K562 (cell line): Measurements from ENCODE around the gene CHRNB1. TPM values are rescaled to one million over a fixed set of nuclear protein-coding genes. Genes with fewer than 3 reads are reported as not detected.

Source experiments
- BCL6 ChIP-seq: fragments of 250-450 bp; sonication (Bioruptor Pico); IDR thresholded peaks from 2 replicates; pipeline ENCODE4 v1.4.0; 2020
- CBFB ChIP-seq: sonication (generic); formaldehyde crosslinking; IDR thresholded peaks from 2 replicates; pipeline ENCODE4 v1.4.0; 2020; ENCODE audit warnings: mild to moderate bottlenecking, missing genetic modification reagents
- E2F3 ChIP-seq: fragments of 250-450 bp; sonication (Bioruptor Pico); IDR thresholded peaks from 2 replicates; pipeline ENCODE4 v1.4.0; 2020; ENCODE audit warnings: mild to moderate bottlenecking
- HCFC1 ChIP-seq: IDR thresholded peaks from 2 replicates; pipeline ENCODE4 v1.6.1; 2012; ENCODE audit warnings: low read depth, low read length, improper control_type of control experiment
- KAT8 ChIP-seq: fragments of 450-650 bp; IDR thresholded peaks from 2 replicates; pipeline ENCODE4 v1.6.1; 2016; ENCODE audit warnings: low read depth, mild to moderate bottlenecking
- NFATC3 ChIP-seq: fragments of 450-650 bp; IDR thresholded peaks from 2 replicates; pipeline ENCODE4 v1.6.1; 2017; ENCODE audit warnings: mild to moderate bottlenecking
- NR2C1 ChIP-seq, 2 experiments: fragments of 450-650 bp; IDR thresholded peaks; 2 replicates each; pipeline ENCODE4 v1.6.1; 2017; ENCODE audit warnings: mild to moderate bottlenecking in 2 of 2, antibody characterized with exemption in 1 of 2, inconsistent platforms in 1 of 2, missing compliant biosample characterization in 1 of 2, missing genetic modification characterization in 1 of 2
- OTX1 ChIP-seq: fragments of 450-650 bp; formaldehyde crosslinking; IDR thresholded peaks from 2 replicates; pipeline ENCODE4 v1.4.0; 2022; ENCODE audit warnings: mild to moderate bottlenecking
- POLR2A ChIP-seq: fragments of 450-650 bp; conservative IDR thresholded peaks from 2 replicates; pipeline ENCODE4 v1.6.1; 2016
- PYGO2 ChIP-seq: fragments of 450-650 bp; IDR thresholded peaks from 2 replicates; pipeline ENCODE4 v1.6.1; 2016; ENCODE audit warnings: mild to moderate bottlenecking, missing genetic modification characterization, moderate library complexity, missing compliant biosample characterization
- RB1 ChIP-seq: fragments of 450-650 bp; IDR thresholded peaks from 2 replicates; pipeline ENCODE4 v1.6.1; 2017; ENCODE audit warnings: low read depth, mild to moderate bottlenecking
- SETDB1 ChIP-seq: IDR thresholded peaks from one replicate; pipeline ENCODE4 v1.6.1; 2012; ENCODE audit warnings: low read length, control low read depth, inconsistent platforms
- TBP ChIP-seq: optimal IDR thresholded peaks from 2 replicates; pipeline ENCODE3; 2011; ENCODE audit warnings: low read depth, low read length, improper control_type of control experiment
- TCF3 ChIP-seq: sonication (generic); formaldehyde crosslinking; IDR thresholded peaks from 2 replicates; pipeline ENCODE4 v1.4.0; 2020; ENCODE audit warnings: mild to moderate bottlenecking, missing genetic modification reagents
- WHSC1 ChIP-seq: IDR thresholded peaks from one replicate; pipeline ENCODE4 v1.6.1; 2012; ENCODE audit warnings: low read length, control low read depth, inconsistent platforms
- ZBTB8A ChIP-seq: fragments of 450-650 bp; IDR thresholded peaks from 2 replicates; pipeline ENCODE4 v1.6.1; 2018; ENCODE audit warnings: mild to moderate bottlenecking, moderate library complexity; ENCODE audit not compliant: partially characterized antibody
- ZFP30 ChIP-seq: fragments of 250-450 bp; sonication (Bioruptor Pico); IDR thresholded peaks from 2 replicates; pipeline ENCODE4 v1.8.0; 2022; ENCODE audit warnings: moderate library complexity, mild to moderate bottlenecking, inconsistent platforms, borderline replicate concordance
- ZNF124 ChIP-seq: sonication (generic); formaldehyde crosslinking; IDR thresholded peaks from 2 replicates; pipeline ENCODE4 v1.8.1; 2022; ENCODE audit warnings: missing genetic modification reagents
- ZNF263 ChIP-seq: sonication (generic); formaldehyde crosslinking; IDR thresholded peaks from 2 replicates; pipeline ENCODE4 v1.8.0; 2022; ENCODE audit warnings: mild to moderate bottlenecking, missing genetic modification reagents, borderline replicate concordance
- polyA plus RNA-seq, 8 experiments: library from polyadenylated mRNA; depleted of rRNA in 4 of 8; stranded (reverse) in 5 of 8; unstranded in 3 of 8; fragments of >200 nt; fragmentation: Nextera tagmentation in 2 of 8; fragmentation: Illumina TruSeq in 1 of 8; extraction: Ambion mirVana in 2 of 8; extraction: Trizol in 1 of 8; gene quantifications; 2 replicates each; pipeline versions ENCODE4 v1.2.1 to v1.2.3, GENCODE V29; 2011 to 2014; ENCODE audit warnings: inconsistent platforms in 1 of 8, missing spikeins in 1 of 8
- total RNA-seq, 7 experiments: library from RNA; depleted of rRNA in 6 of 7; stranded (reverse); fragments of >200 nt in 6 of 7; fragmentation: Illumina TruSeq in 2 of 7; extraction: Trizol in 2 of 7; gene quantifications; 2 replicates each; pipeline versions ENCODE4 v1.2.1 to v1.2.3, GENCODE V29; 2011 to 2021; ENCODE audit warnings: low replicate concordance in 1 of 7
- TF ChIP-seq, protein P1 (sequence below): sonication (generic); IDR thresholded peaks from 2 replicates; pipeline ENCODE4 v1.6.1; 2016
- TF ChIP-seq, protein P2 (sequence below): sonication (generic); formaldehyde crosslinking; IDR thresholded peaks from 2 replicates; pipeline ENCODE4 v1.8.0; 2022; ENCODE audit warnings: missing genetic modification reagents, mild to moderate bottlenecking, borderline replicate concordance
- TF ChIP-seq, protein P3 (sequence below): fragments of 200-800 bp; sonication (Bioruptor generic); IDR thresholded peaks from 2 replicates; pipeline ENCODE4 v1.6.1; 2017; ENCODE audit warnings: missing genetic modification characterization, missing compliant biosample characterization
- TF ChIP-seq, protein P4 (sequence below): sonication (generic); formaldehyde crosslinking; IDR thresholded peaks from 2 replicates; pipeline ENCODE4 v1.4.0; 2020; ENCODE audit warnings: mild to moderate bottlenecking, missing genetic modification reagents

CHRNB1 gene
- total and polyA plus RNA-seq, 9 of the 15 experiments (the other 6 are each of a cell fraction or from before 2014, with no cell fraction given) = 4.7 to 12.3 (median 6.8) TPM

DNA sequence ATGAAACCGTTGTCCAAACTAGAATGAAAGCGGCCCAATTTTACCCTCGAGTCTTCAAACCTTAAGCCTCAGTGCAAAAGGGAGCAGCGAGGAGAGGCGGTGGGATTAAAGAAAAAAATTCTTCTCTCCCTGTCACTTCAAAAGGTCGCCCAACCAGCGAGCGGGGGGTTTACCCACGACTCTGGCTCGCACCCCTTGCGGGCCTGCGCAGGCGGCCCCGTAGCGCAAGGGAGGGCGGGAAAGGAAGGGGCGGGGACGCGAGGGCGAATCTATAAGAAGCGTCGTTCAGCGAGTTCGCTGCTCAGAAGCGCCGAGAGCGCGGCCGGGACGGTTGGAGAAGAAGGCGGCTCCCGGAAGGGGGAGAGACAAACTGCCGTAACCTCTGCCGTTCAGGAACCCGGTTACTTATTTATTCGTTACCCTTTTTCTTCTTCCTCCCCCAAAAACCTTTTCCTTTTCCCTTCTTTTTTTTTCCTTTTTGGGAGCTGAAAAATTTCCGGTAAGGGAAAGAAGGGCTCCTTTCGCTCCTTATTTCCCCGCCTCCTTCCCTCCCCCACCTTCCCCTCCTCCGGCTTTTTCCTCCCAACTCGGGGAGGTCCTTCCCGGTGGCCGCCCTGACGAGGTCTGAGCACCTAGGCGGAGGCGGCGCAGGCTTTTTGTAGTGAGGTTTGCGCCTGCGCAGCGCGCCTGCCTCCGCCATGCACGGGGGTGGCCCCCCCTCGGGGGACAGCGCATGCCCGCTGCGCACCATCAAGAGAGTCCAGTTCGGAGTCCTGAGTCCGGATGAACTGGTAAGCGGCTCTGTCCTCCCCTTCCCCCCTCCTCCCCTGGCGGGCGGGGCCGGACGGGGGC is 39.4 kb downstream of the CHRNB1 start, which contains the start of gene POLR2A (continued):
- TF ChIP-seq NFATC3 = no peak
- TF ChIP-seq RB1 = peak; percentile 46; the same call in 1 of the 2 replicates
- no peak for TF ChIP-seq ZBTB8A
- TF ChIP-seq KAT8 = no peak
- peak; percentile 93 for TF ChIP-seq OTX1 (CRISPR knock-in tag)
- TF ChIP-seq ZFP30 (CRISPR knock-in tag) = no peak; the same call in 1 of the 2 replicates
- peak; percentile 40; the same call in 1 of the 2 replicates for TF ChIP-seq HCFC1
- peak; percentile 94 for TF ChIP-seq ZNF263 (CRISPR knock-in tag)
- TF ChIP-seq SETDB1 = no peak
- TF ChIP-seq TCF3 = 0 out of 2 replicates have a peak, but pooled peaks have one; percentile 15
- peak; percentile 69 for TF ChIP-seq E2F3 (CRISPR knock-in tag)
- no peak for TF ChIP-seq ZNF124 (CRISPR knock-in tag)
- TF ChIP-seq, protein P1, sequence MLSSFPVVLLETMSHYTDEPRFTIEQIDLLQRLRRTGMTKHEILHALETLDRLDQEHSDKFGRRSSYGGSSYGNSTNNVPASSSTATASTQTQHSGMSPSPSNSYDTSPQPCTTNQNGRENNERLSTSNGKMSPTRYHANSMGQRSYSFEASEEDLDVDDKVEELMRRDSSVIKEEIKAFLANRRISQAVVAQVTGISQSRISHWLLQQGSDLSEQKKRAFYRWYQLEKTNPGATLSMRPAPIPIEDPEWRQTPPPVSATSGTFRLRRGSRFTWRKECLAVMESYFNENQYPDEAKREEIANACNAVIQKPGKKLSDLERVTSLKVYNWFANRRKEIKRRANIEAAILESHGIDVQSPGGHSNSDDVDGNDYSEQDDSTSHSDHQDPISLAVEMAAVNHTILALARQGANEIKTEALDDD = no peak; the same call in 1 of the 2 replicates
- TF ChIP-seq, protein P2, sequence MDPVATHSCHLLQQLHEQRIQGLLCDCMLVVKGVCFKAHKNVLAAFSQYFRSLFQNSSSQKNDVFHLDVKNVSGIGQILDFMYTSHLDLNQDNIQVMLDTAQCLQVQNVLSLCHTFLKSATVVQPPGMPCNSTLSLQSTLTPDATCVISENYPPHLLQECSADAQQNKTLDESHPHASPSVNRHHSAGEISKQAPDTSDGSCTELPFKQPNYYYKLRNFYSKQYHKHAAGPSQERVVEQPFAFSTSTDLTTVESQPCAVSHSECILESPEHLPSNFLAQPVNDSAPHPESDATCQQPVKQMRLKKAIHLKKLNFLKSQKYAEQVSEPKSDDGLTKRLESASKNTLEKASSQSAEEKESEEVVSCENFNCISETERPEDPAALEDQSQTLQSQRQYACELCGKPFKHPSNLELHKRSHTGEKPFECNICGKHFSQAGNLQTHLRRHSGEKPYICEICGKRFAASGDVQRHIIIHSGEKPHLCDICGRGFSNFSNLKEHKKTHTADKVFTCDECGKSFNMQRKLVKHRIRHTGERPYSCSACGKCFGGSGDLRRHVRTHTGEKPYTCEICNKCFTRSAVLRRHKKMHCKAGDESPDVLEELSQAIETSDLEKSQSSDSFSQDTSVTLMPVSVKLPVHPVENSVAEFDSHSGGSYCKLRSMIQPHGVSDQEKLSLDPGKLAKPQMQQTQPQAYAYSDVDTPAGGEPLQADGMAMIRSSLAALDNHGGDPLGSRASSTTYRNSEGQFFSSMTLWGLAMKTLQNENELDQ (CRISPR knock-in tag) = no peak
- TF ChIP-seq CBFB (CRISPR knock-in tag) = no peak
- TF ChIP-seq POLR2A = peak; percentile 100
- TF ChIP-seq, protein P3, sequence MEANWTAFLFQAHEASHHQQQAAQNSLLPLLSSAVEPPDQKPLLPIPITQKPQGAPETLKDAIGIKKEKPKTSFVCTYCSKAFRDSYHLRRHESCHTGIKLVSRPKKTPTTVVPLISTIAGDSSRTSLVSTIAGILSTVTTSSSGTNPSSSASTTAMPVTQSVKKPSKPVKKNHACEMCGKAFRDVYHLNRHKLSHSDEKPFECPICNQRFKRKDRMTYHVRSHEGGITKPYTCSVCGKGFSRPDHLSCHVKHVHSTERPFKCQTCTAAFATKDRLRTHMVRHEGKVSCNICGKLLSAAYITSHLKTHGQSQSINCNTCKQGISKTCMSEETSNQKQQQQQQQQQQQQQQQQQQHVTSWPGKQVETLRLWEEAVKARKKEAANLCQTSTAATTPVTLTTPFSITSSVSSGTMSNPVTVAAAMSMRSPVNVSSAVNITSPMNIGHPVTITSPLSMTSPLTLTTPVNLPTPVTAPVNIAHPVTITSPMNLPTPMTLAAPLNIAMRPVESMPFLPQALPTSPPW = peak; percentile 99
- TF ChIP-seq PYGO2 (tag) = 0 out of 2 replicates have a peak, but pooled peaks have one; percentile 8
- TF ChIP-seq, protein P4, sequence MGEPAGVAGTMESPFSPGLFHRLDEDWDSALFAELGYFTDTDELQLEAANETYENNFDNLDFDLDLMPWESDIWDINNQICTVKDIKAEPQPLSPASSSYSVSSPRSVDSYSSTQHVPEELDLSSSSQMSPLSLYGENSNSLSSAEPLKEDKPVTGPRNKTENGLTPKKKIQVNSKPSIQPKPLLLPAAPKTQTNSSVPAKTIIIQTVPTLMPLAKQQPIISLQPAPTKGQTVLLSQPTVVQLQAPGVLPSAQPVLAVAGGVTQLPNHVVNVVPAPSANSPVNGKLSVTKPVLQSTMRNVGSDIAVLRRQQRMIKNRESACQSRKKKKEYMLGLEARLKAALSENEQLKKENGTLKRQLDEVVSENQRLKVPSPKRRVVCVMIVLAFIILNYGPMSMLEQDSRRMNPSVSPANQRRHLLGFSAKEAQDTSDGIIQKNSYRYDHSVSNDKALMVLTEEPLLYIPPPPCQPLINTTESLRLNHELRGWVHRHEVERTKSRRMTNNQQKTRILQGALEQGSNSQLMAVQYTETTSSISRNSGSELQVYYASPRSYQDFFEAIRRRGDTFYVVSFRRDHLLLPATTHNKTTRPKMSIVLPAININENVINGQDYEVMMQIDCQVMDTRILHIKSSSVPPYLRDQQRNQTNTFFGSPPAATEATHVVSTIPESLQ (CRISPR knock-in tag) = no peak
- TF ChIP-seq NR2C1 (IDR thresholded peaks at IDR 0.05) = no peak
- no peak for TF ChIP-seq NR2C1 (tag; IDR thresholded peaks at IDR 0.05)
- TF ChIP-seq TBP = peak; percentile 98
- 0 out of 2 replicates have a peak, but pooled peaks have one; percentile 61 for TF ChIP-seq BCL6
- no peak for TF ChIP-seq WHSC1
